Activated CD8-positive, alpha-beta T cell treated with anti-CD3 and anti-CD28 coated beads, Interleukin-2, amount 10 ng/mL, durations not matched to agents 7 days and 5 days (primary cell): Measurements from ENCODE around the gene USE1. TPM values are rescaled to one million over a fixed set of nuclear protein-coding genes. Genes with fewer than 3 reads are reported as not detected.
"Not testable (repeated sequence)": the region's sequence is repeated elsewhere in the genome, so short reads cannot be mapped to it uniquely, and the experiment has no call there.

Experiments
- ATAC-seq: fragments of 150-1000 bp; cut with Tn5 transposase; one replicate; pipeline ENCODE4 v1.10.0; 2021; ENCODE audit warnings: moderate library complexity
- CTCF ChIA-PET: fragments of 350-600 bp; sonication (Branson Sonifier 250); formaldehyde crosslinking; loops from one replicate; lab custom pipeline; 2021; ENCODE audit warnings: antibody characterized with exemption; lab: Charles Lee
- POLR2A ChIA-PET: fragments of 350-600 bp; sonication (Branson Sonifier 250); formaldehyde crosslinking; loops from one replicate; lab custom pipeline; 2021; ENCODE audit warnings: antibody characterized with exemption; lab: Charles Lee
- DNase-seq: peaks from one replicate; pipeline ENCODE4 v3.0.0-alpha.2; 2020
- H3K27ac Mint-ChIP-seq: one replicate; pipeline ENCODE4 v1.8.0; 2021; ENCODE audit warnings: mild to moderate bottlenecking, mixed read lengths
- H3K27me3 Mint-ChIP-seq: one replicate; pipeline ENCODE4 v1.8.0; 2021; ENCODE audit warnings: low read depth, mixed read lengths
- H3K36me3 Mint-ChIP-seq: one replicate; pipeline ENCODE4 v1.8.0; 2021; ENCODE audit warnings: low read depth, mixed read lengths
- H3K4me1 Mint-ChIP-seq: one replicate; pipeline ENCODE4 v1.8.0; 2021; ENCODE audit warnings: low read depth, mixed read lengths
- H3K4me3 Mint-ChIP-seq: one replicate; pipeline ENCODE4 v1.8.0; 2021; ENCODE audit warnings: mild to moderate bottlenecking, mixed read lengths
- H3K9me3 Mint-ChIP-seq: one replicate; pipeline ENCODE4 v1.8.0; 2022; ENCODE audit warnings: mixed read lengths; ENCODE audit not compliant: insufficient read depth
- total RNA-seq, 2 experiments: library from RNA; stranded (reverse); gene quantifications; one replicate each; pipeline ENCODE4 v1.2.3, GENCODE V29; 2021

The USE1 gene
- total RNA-seq, 2 experiments from 2014 or later, result 26.5 to 27.9 TPM

DNA sequence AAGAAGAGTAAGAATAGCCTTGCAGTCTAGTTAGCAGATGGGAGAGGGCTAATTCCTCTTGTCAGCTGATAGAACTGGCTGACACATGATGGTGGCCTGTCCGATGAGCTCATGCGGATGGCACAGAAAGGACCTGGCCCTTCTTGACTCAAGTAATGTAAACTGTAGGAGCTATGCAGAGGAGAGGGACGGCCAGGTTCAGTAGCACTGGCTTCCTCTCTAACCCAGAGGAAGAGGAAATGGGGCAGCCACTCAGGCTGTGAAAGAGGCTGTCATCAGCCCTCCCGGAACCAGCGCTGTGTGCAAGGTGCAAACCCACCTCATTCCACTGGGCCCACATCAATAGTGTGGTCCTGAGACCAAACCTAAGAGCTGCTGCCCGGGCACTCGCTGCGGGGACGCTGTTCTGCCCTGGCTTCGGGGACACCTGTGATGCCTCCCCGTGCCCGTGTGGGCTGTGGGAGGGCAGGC, 30.8 kb upstream of the USE1 start:
- peaks cover 76% of the 10 kb centered on the region for H3K36me3 Mint-ChIP-seq
- no peaks in the 10 kb centered on the region for H3K27me3 Mint-ChIP-seq
- peak overlapping the region; percentile 77 for H3K4me3 Mint-ChIP-seq
- H3K27ac Mint-ChIP-seq, result peak overlapping the region; percentile 96
- H3K4me1 Mint-ChIP-seq, result peaks cover 55% of the 10 kb centered on the region
- ChIA-PET POLR2A (interaction anchor here (0.6 to 2.7 kb wide), 12 partner anchors 10 to 116 kb away, joined by 3 to 25 read pairs (median 9); partner anchors contain the start of genes HAUS8, MYO9B, OCEL1 and USE1), CTCF (interaction anchor here (0.6 to 4.0 kb wide), 18 partner anchors 9 to 151 kb away, joined by 3 to 25 read pairs (median 4); partner anchors contain the start of genes BABAM1 and USE1)
- DNase-seq (peak; percentile 87), ATAC-seq (peak; percentile 93)
- no peaks in the 10 kb centered on the region for H3K9me3 Mint-ChIP-seq

DNA sequence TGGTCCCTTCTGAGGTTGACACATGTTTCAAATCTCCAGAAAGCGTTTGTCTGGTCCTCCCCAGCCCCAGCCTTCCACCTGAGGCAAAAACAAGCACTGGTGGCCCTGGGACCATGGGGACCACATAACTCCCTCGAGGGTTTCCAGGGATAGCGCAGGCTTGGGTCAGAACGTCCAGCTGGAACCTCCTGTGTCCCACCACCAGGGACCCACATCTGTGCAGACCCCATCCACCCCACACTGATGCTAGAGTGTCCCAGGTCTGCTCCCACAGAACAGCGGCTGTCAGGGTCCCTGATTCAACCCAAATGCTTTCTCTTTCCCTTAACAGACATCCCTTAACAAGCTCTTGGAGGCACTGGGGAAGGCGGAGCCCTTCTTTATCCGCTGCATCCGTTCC, 29.6 kb upstream of the USE1 start:
- Mint-ChIP-seq H3K27me3 (no peaks in the 10 kb centered on the region), H3K9me3 (no peaks in the 10 kb centered on the region), H3K36me3 (peaks cover 73% of the 10 kb centered on the region), H3K4me1 (peaks cover 54% of the 10 kb centered on the region), H3K4me3 (no peak overlapping the region), H3K27ac (no peak overlapping the region)
- DNase-seq (no peak), ATAC-seq (no peak)
- ChIA-PET CTCF (no interaction called here), POLR2A (interaction anchor here (2.3 kb wide), 1 partner anchor 60 kb away, joined by 25 read pairs; no protein-coding TSS in a partner anchor)

GRCh38 chr19:17191736-17192135, 23.4 kb upstream of the USE1 start:
- ATAC-seq, H3K27ac Mint-ChIP-seq, H3K4me3 Mint-ChIP-seq, H3K27me3 Mint-ChIP-seq, H3K4me1 Mint-ChIP-seq, POLR2A ChIA-PET, H3K9me3 Mint-ChIP-seq, DNase-seq: not testable (repeated sequence)
- H3K36me3 Mint-ChIP-seq, result peaks cover 65% of the 10 kb centered on the region
- CTCF ChIA-PET, result interaction anchor here (0.9 kb wide), 1 partner anchor 44 kb away, joined by 3 read pairs; no protein-coding TSS in a partner anchor

GRCh38 chr19:17192751-17193150, 22.4 kb upstream of the USE1 start:
- no peak for ATAC-seq
- Mint-ChIP-seq H3K9me3 (no peaks in the 10 kb centered on the region), H3K4me3 (no peak overlapping the region), H3K4me1 (peaks cover 1% of the 10 kb centered on the region), H3K36me3 (peaks cover 64% of the 10 kb centered on the region), H3K27me3 (no peaks in the 10 kb centered on the region), H3K27ac (no peak overlapping the region)
- no peak for DNase-seq
- ChIA-PET CTCF (interaction anchor here (0.9 kb wide), 1 partner anchor 43 kb away, joined by 3 read pairs; no protein-coding TSS in a partner anchor), POLR2A (no interaction called here)

DNA sequence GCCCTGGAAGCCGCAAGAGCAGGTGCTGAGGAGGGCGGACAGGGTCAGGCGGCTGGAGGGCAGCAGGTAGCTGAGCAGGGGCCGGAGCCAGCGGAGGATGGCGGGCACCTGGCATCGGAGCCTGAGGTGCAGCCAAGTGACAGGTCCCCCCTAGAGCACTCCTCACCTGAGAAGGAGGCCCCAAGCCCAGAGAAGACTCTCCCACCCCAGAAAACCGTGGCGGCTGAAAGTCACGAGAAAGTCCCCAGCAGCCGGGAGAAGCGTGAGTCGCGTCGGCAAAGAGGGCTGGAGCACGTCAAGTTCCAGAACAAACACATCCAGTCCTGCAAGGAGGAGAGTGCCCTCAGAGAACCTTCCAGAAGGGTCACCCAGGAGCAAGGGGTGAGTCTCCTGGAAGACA, 20.5 kb upstream of the USE1 start:
- ATAC-seq (no peak), DNase-seq (no peak)
- Mint-ChIP-seq H3K27me3 (no peaks in the 10 kb centered on the region), H3K4me1 (peaks cover 1% of the 10 kb centered on the region), H3K4me3 (no peak overlapping the region), H3K36me3 (peaks cover 67% of the 10 kb centered on the region), H3K9me3 (no peaks in the 10 kb centered on the region), H3K27ac (no peak overlapping the region)
- POLR2A ChIA-PET, result no interaction called here
- CTCF ChIA-PET, result no interaction called here

- Mint-ChIP-seq H3K36me3 (peaks cover 69% of the 10 kb centered on the region), H3K27ac (no peak overlapping the region), H3K9me3 (no peaks in the 10 kb centered on the region), H3K4me1 (peaks cover 1% of the 10 kb centered on the region), H3K4me3 (no peak overlapping the region), H3K27me3 (no peaks in the 10 kb centered on the region)
- CTCF ChIA-PET, result no interaction called here
- POLR2A ChIA-PET, result no interaction called here
- no peak for ATAC-seq
- no peak for DNase-seq
Observed at GRCh38 chr19:17195106-17195505, 20.1 kb upstream of the USE1 start.

GRCh38 chr19:17196610-17197009, 18.5 kb upstream of the USE1 start:
- Mint-ChIP-seq H3K27me3 (no peaks in the 10 kb centered on the region), H3K9me3 (no peaks in the 10 kb centered on the region), H3K27ac (peak overlapping the region; percentile 16), H3K4me1 (peaks cover 1% of the 10 kb centered on the region), H3K36me3 (peaks cover 73% of the 10 kb centered on the region), H3K4me3 (no peak overlapping the region)
- ATAC-seq (no peak), DNase-seq (no peak)
- ChIA-PET POLR2A (no interaction called here), CTCF (interaction anchor here (0.6 kb wide), 1 partner anchor 24 kb away, joined by 3 read pairs; no protein-coding TSS in a partner anchor)

DNA sequence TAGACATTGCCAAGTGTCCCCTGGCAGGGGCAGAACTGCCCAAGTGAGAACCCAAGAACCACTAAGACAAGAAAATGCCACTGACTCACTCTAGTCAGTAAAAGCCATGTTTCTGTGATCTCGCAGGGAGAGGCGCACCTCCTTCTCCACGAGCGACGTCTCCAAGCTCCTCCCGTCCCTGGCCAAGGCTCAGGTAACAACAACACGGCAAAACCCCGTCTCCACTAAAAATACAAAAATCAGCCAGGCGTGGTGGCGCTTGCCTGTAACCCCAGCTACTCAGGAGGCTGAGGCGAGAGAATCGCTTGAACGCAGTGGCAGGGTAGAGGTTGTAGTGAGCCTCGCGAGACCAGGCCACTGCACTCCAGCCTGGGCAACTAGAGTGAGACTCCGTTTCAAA, 17.5 kb upstream of the USE1 start:
- Mint-ChIP-seq H3K27me3 (no peaks in the 10 kb centered on the region), H3K4me3 (no peak overlapping the region), H3K27ac (peak overlapping the region; percentile 52), H3K9me3 (no peaks in the 10 kb centered on the region), H3K36me3 (peaks cover 82% of the 10 kb centered on the region), H3K4me1 (peaks cover 1% of the 10 kb centered on the region)
- ATAC-seq (no peak), DNase-seq (no peak)
- ChIA-PET POLR2A (no interaction called here), CTCF (no interaction called here)

DNA sequence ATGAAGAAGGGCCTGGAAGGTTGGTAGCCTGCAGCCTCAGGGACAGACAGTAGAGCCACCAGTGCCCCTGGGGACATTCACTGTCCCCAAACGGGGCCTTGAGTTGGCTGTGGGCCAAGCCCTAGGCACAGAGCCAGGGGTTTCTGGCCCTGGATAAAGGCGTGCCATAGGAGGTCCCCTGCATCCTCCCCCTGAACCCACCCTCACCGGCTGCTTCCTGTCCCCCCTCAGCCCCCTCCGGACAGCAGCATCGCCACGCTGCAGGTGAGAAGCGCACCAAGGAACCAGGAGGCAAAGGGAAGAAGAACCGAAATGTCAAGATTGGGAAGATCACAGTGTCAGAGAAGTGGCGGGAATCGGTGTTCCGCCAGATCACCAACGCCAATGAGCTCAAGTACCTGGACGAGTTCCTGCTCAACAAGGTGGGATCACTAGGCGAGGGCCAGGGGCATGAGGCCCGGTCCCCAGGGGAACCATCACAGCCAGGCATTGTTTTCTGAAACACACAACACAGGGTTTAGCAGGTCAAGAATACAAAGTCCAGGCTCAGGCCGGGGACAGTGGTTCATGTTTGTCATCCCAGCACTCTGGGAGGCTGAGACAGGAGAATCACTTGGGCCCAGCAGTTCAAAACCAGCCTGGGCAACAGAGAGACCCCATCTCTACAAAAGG, 14.6 kb upstream of the USE1 start:
- no peaks in the 10 kb centered on the region for H3K9me3 Mint-ChIP-seq
- peaks cover 1% of the 10 kb centered on the region for H3K4me1 Mint-ChIP-seq
- CTCF ChIA-PET, result no interaction called here
- DNase-seq, result no peak
- no peak for ATAC-seq
- peaks cover 86% of the 10 kb centered on the region for H3K36me3 Mint-ChIP-seq
- no peak overlapping the region for H3K27ac Mint-ChIP-seq
- no peak overlapping the region for H3K4me3 Mint-ChIP-seq
- POLR2A ChIA-PET, result interaction anchor here (0.6 kb wide), 1 partner anchor 128 kb away, joined by 3 read pairs; no protein-coding TSS in a partner anchor
- H3K27me3 Mint-ChIP-seq, result no peaks in the 10 kb centered on the region

GRCh38 chr19:17202249-17202648, 12.9 kb upstream of the USE1 start:
- peaks cover 87% of the 10 kb centered on the region for H3K36me3 Mint-ChIP-seq
- ChIA-PET CTCF (no interaction called here), POLR2A (no interaction called here)
- peak overlapping the region; percentile 46 for H3K27ac Mint-ChIP-seq
- ATAC-seq (peak; percentile 25), DNase-seq (peak; percentile 32)
- H3K4me1 Mint-ChIP-seq, result no peaks in the 10 kb centered on the region
- no peaks in the 10 kb centered on the region for H3K9me3 Mint-ChIP-seq
- no peaks in the 10 kb centered on the region for H3K27me3 Mint-ChIP-seq
- no peak overlapping the region for H3K4me3 Mint-ChIP-seq

DNA sequence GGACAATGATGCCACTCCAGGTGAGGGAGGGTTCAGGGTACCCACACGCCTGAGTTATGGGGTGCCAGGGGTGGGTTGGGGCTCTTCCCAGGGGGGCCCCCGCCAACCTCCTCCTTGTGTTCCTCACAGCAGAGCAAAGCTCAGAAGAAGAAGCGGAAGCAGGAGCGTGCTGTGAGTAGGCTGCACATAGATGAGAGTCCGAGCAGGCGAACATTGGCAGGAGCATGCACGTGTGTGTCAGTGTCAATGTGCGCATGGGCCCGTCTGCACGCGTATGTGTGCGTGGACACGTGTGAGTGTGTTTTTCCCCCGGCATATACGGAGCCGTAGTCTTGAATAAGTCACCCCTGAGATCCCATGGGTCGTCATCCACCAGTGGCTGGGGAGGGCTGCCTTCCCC, 12.4 kb upstream of the USE1 start:
- no peaks in the 10 kb centered on the region for H3K9me3 Mint-ChIP-seq
- no peaks in the 10 kb centered on the region for H3K4me1 Mint-ChIP-seq
- CTCF ChIA-PET, result no interaction called here
- POLR2A ChIA-PET, result no interaction called here
- H3K27me3 Mint-ChIP-seq, result no peaks in the 10 kb centered on the region
- H3K4me3 Mint-ChIP-seq, result no peak overlapping the region
- no peak for DNase-seq
- no peak for ATAC-seq
- H3K36me3 Mint-ChIP-seq, result peaks cover 82% of the 10 kb centered on the region
- H3K27ac Mint-ChIP-seq, result no peak overlapping the region
